Measurements from ENCODE around the gene BRIP1.
"Not testable (repeated sequence)": the region's sequence is repeated elsewhere in the genome, so short reads cannot be mapped to it uniquely, and the experiment has no call there.

BRIP1 gene

DNA sequence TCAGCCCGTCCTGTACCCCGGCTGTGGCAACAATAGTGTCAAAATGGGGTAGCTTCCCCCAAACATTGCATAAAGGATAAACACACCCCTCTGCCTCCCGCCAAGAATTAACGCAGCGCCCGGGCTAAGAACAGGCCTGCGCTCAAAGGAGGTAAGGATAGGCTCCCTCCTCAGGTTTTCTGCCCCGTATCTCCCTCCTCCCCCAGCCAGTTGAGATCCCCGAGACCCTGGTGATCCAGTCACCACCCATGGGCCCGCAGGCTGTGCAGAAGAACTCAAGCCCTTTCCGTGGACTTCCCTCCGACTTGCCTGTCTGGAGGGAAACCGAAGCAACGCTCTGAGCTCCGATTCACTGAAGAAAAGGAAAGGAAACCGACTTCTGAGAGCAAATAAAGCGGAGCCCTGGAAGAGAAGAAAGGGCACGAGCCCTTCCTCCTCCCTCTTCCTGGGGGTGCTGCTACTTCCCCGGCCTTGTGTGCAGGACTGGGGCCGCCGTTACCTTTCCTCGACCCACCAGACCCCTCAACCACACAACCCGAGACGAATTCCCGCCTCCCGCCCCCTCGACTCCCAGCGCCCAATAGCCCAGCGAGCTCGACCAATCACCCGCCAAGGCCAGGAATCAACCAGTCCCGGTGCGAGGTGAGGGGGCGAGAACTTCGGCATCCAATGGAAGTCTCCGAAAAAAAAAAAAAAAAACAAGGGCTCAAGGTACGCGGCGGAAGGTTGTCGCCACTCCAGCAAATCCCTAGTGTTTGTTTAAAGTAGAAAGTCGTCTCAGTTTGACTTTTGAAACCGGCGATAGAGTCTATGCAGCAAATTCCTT, at the start of gene BRIP1:
TSS of gene BRIP1 (minus strand) at position 554 of the 826 bp plus-strand sequence. CDS start 1,989 bp downstream, outside the sequence.
- peak; percentile 96 for DNase-seq

- no peak for DNase-seq
These were observed 45.1 kb upstream of the BRIP1 start for GRCh38 chr17:61908292-61909037.

GRCh38 chr17:61907361-61907760, 44.0 kb upstream of the BRIP1 start:
- DNase-seq, result no peak

DNA sequence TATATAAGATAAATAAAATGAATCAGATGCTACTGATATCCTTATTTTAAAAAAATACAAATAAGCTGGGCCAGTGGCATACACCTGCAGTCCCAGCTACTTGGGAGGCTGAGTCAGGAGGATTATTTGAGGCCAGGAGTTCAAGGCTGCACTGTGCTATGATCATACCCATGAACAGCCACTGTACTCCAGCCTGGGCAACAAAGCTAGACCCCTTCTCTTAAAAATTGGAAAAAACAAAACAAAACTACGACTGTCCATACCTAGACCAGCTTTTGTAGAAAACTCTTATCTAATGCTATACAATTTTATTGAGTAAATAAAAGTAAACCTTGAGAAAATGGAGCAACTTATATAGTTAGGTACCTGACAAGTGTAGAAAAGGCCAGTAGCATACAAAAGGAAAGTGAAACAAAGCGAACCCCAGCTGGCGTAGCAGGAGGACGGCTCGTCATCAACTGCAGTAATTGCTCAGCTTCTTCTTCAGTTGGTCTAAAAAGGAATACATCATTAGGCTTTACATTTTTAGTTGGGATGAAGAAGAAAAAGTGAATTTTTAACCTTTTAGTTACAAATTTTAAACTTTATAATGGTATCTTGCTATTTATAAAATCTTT, 40.9 kb upstream of the BRIP1 start:
- no peak for DNase-seq

GRCh38 chr17:61903251-61903650, 39.9 kb upstream of the BRIP1 start:
- DNase-seq, result no peak

DNA sequence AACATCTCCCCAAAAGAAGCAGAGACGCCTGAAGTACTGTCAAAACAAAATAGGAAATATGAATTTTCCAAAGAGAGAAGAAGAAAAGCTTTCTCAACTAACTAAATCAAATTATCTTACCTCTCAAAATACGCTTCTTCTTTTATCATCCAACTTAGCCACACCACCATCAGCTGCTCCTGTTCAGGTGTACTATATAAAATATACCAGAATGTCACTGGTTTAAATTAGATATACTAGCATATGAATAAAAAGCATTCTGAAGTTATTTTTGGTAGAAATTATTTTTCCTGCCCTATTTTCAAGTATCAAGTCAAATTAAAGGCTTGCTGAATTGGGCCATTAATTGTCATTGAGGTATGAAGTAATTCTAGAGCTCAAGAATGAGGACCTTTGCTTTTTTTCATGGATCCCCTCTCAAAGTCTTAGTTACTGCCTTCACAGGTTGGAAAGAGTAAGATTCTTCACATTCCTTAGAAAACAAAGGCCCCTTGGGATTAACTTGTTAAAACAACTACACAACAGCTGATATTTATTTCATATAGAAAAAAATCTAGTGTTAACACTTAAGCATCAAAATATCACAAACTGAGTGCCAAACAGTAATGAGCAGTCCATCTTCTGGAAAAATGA, 34.3 kb upstream of the BRIP1 start:
- DNase-seq, result no peak

GRCh38 chr17:61895391-61895790, 32.1 kb upstream of the BRIP1 start:
- DNase-seq, result no peak

DNA sequence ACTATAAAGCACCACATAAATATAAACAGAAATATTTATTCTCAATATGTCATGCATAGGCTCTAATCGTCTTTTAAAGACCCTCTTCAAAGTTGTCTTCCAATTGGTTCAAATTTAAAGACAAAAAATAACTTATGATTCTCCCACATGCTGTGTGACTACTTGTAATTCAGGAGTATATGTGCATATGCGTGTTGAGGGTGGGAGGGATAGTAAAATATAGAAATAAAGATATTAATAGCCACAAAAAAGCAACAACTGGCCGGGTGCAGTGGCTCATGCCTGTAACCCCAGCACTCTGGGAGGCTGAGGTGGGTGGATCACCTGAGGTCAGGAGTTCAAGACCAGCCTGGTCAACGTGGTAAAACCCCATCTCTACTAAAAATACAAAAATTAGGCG, 31.0 kb upstream of the BRIP1 start:
- not testable (repeated sequence) for DNase-seq

GRCh38 chr17:61887733-61888132, 24.4 kb upstream of the BRIP1 start:
- not testable (repeated sequence) for DNase-seq

DNA sequence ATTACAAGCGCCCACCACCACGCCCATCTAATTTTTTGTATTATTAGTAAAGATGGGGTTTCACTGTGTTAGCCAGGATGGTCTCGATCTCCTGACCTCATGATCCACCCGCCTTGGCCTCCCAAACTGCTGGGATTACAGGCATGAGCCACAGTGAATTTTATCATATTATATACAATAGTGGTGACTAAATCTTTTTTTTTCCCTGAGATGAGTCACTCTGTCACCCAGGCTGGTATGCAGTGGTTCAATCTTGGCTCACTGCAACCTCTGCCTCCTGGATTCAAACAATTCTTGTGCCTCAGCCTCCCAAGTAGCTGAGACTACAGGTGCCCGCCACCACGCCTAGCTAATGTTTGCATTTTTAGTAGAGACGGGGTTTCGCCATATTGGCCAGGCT, 22.5 kb upstream of the BRIP1 start:
- not testable (repeated sequence) for DNase-seq

GRCh38 chr17:61884864-61885263, 21.5 kb upstream of the BRIP1 start:
- DNase-seq, result no peak

DNA sequence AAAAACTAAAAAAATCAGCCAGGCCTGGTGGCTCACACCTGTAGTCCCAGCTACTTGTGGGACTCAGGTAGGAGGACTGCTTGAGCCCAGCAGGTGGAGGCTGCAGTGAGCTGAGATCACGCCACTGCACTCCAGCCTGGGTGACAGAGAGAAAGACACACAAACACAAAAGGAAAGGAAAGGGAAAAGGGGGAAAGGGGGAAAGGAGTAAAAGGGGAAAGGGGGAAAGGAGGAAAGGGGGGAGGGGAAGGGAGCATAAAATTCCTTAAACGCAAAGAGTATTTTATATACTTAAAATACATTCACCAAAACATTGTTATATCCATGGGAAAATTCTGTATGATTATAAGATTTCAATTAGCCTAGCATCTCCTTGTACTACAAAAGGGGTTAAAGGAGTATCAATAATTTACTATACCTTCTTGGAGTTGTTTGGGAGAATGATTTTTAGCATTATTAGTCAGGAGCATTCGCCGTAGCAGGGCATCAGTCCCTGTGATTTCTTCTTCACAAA, 17.3 kb upstream of the BRIP1 start:
- DNase-seq, result no peak

GRCh38 chr17:61878984-61879612, 15.8 kb upstream of the BRIP1 start:
- DNase-seq, result no peak

DNA sequence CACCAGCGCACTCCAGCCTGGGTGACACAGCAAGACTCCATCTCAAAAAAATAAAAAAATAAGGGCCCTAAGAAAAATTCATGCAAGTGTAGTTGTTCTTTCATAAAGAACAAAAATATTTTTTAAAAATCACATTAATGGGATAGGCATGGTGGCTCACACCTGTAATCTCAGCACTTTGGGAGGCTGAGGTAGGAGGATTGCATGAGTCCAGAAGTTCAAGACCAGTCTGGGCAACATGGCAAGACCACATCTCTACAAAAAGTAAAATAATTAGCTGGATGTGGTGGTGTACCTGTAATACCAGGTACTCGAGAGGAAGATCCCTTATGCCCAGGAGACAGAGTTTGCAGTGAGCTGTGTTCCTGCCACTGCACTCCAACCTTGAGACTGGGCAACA, 15.2 kb upstream of the BRIP1 start:
- DNase-seq, result no peak

DNA sequence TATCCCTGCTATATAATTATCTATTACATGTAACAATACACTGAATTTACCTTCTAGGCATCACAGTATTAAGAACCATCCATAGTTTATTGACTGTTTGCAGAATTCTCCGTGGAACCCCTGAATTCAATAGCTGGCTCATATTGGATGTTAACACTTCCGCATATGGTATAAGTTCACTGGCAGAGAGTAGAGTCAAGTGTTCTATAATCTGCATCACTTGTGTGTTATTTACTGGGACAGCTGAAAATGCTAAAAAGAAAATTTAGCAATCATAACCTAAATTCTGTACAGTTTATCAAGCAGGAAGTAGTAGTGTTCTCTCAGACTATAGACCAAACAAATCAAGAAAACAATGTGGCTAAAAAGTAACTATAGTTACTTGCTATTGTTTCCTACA, 14.5 kb upstream of the BRIP1 start:
- no peak for DNase-seq

GRCh38 chr17:61875804-61876203, 12.5 kb upstream of the BRIP1 start:
- DNase-seq, result no peak

DNA sequence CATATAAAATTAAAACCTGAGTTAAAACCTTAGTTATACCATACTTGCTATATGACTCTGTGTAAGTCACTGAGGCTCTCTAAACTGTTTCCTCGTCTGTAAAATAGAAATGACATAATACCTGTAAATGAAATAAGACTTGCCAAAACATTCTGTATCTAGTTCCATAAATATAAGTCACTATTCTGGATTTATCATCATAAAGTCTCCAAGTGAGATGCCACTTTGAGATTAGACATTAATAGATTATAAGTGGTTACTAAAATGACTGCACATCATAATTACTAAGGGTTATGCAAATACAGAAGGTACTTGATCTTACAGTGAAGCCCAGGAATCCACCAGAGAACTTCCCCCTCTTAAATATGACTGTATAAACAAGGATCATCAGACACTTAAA, 12.0 kb upstream of the BRIP1 start:
- DNase-seq, result no peak

GRCh38 chr17:61874075-61874474, 10.7 kb upstream of the BRIP1 start:
- DNase-seq, result no peak

GRCh38 chr17:61872099-61872498, 8.8 kb upstream of the BRIP1 start:
- no peak for DNase-seq

GRCh38 chr17:61869138-61869537, 5.8 kb upstream of the BRIP1 start:
- no peak for DNase-seq

DNA sequence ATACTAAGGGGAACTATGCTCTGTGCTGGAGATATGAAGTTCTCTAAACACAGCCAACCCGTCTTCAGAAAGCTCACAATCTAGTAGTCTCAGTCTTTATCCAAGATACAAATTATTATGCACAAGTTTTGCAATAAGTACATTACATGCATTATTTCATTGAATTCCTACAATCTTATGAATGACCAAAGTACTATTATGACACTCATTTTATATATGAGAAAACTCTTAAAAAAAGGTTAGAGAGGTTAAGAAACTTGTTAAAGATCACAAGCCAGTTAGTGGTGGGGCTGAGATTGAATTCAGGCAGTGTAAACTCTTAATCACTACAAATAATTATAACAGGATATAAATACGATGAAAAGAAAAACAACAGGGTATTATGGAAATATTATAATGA, 4.7 kb upstream of the BRIP1 start:
- no peak for DNase-seq

- no peak for DNase-seq
These were observed 3.7 kb upstream of the BRIP1 start for GRCh38 chr17:61867033-61867432.

DNA sequence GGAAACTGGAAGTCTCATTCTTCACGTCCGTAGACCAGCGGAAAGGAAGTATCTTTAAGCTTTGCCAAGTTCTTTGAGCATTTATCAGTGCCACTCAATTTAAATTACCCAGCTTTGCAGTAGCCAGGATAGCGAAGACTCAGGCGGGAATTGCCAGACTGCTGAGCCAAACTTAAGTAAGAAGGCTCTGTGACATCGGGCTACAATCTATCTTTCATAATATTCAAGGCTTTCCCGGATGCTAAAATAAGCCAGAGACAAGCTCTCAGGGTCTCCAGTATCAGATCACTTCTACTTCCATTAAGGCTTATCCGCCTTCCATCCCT, 436 bp upstream of the BRIP1 start:
- DNase-seq, result no peak
